ENCODE results near the gene FKBP10. TPM values are rescaled to one million over a fixed set of nuclear protein-coding genes. Genes with fewer than 3 reads are reported as not detected.
A peak's percentile ranks its signal among the peaks of the same experiment; 100 is the strongest.

FKBP10 gene
- total RNA-seq, 1 donor from 2014 or later: 401 TPM

GRCh38 chr17:41794540-41794975, 18.2 kb upstream of the FKBP10 start:
- no peak for TF ChIP-seq CTCF (IDR thresholded peaks at IDR 0.05; ENCODE audit: unreplicated experiment)
- no peak for DNase-seq (ENCODE audit: low spot score in 2 of 2, unreplicated experiment in 2 of 2)
- Mint-ChIP-seq H3K9me3 (no peaks in the 10 kb centered on the region), H3K4me1 (peaks cover 29% of the 10 kb centered on the region), H3K27ac (peak overlapping the region; percentile 92), H3K27me3 (ENCODE audit: low read depth) (no peaks in the 10 kb centered on the region), H3K4me3 (no peak overlapping the region), H3K36me3 (no peaks in the 10 kb centered on the region)

GRCh38 chr17:41796121-41796895, 16.5 kb upstream of the FKBP10 start:
- Mint-ChIP-seq H3K36me3 (no peaks in the 10 kb centered on the region), H3K9me3 (no peaks in the 10 kb centered on the region)

DNA sequence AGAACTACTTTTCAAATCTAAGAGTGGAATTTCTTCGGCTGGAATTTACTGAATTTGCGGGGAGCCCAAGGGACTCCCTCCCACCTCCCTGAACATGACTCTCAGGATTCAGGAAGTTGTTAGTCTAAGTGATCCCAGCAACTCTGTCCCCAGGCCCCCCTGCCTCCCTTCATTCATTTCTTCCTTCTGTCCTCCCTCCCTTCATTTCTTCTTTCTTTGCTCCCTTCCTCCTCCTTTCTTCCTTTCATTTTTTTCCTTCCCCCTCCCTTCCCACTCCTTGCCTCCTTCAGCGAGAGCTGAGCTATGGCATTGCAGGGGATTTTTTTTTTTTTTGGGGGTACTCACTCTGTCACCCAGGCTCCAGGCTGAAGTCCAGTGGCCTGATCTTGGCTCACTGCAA, 15.4 kb upstream of the FKBP10 start:
- peak overlapping the region; percentile 34 for H3K27ac Mint-ChIP-seq
- no peak overlapping the region for H3K4me3 Mint-ChIP-seq
- H3K4me1 Mint-ChIP-seq: peaks cover 40% of the 10 kb centered on the region
- H3K36me3 Mint-ChIP-seq: peaks cover 2% of the 10 kb centered on the region
- H3K9me3 Mint-ChIP-seq: no peaks in the 10 kb centered on the region
- no peak for DNase-seq (ENCODE audit: low spot score in 2 of 2, unreplicated experiment in 2 of 2)
- H3K27me3 Mint-ChIP-seq (ENCODE audit: low read depth): no peaks in the 10 kb centered on the region
- TF ChIP-seq CTCF (IDR thresholded peaks at IDR 0.05; ENCODE audit: unreplicated experiment): no peak

More at GRCh38 chr17:41796121-41796895, 16.5 kb upstream of the FKBP10 start:
- Mint-ChIP-seq H3K27me3 (ENCODE audit: low read depth) (no peaks in the 10 kb centered on the region), H3K4me3 (no peak overlapping the region), H3K4me1 (peaks cover 41% of the 10 kb centered on the region), H3K27ac (peak overlapping the region; percentile 67)
- no peak for DNase-seq (ENCODE audit: low spot score in 2 of 2, unreplicated experiment in 2 of 2)
- no peak for TF ChIP-seq CTCF (IDR thresholded peaks at IDR 0.05; ENCODE audit: unreplicated experiment)

DNA sequence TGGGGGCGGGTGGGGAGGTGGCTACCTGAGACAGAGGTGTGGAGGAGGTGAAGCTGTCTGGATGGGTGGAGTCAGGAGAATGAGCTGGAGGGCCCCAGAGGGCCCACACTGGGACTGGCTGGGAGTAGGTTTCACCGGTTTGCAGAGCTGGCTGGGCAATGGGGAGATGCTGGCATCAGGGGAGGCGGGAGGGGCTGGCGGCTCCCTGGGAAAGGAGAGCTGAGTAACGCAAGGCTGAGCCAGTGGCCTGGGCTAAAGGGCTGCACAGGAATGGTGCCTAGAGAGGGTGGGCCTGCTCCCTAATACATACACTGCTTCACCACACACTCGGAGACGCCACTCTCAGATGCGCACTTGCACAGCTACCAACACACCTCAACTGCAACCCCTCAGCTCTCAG, 13.4 kb upstream of the FKBP10 start:
- no peaks in the 10 kb centered on the region for H3K9me3 Mint-ChIP-seq
- peaks cover 4% of the 10 kb centered on the region for H3K36me3 Mint-ChIP-seq
- H3K27ac Mint-ChIP-seq: peak overlapping the region; percentile 68
- TF ChIP-seq CTCF (IDR thresholded peaks at IDR 0.05; ENCODE audit: unreplicated experiment): no peak
- H3K4me1 Mint-ChIP-seq: peaks cover 21% of the 10 kb centered on the region
- no peak for DNase-seq (ENCODE audit: low spot score in 2 of 2, unreplicated experiment in 2 of 2)
- no peaks in the 10 kb centered on the region for H3K27me3 Mint-ChIP-seq (ENCODE audit: low read depth)
- no peak overlapping the region for H3K4me3 Mint-ChIP-seq

DNA sequence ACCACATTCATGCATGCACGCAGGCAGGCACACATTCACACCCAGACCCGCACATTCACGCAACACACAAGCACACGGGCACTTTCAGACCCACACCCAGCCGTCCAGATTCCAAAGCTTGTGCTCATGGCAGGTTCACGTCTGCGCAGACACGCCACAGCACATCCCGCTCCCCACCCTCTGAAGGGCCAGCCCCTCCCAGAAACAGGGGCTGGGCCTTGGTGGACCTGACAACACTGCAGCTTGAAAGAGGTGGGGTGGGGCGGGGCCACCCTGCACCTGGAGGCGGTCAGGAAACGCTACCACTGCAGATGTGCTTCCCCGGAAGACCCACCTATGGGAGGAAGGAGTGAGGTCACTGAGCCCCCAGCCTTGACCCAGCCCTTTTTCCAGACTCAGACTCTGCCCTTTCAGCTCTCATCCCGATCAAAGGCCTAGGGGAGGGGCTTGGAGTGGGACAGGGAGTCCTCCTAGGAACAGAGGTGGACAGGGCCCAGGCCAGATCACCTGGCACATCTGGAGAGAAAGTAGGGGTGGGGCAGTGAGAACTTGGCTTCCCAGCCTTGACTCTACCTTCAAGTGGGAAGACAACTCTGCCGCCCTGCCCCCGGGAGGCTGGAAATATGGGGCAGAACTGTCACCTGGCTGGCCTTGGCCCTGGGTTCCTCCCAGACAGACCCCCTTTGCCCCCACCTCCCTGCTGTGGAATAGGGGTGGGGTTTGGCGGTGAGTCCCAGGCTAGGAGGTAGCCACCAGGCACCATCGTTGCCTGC, 12.0 kb upstream of the FKBP10 start:
- Mint-ChIP-seq H3K27ac (peak overlapping the region; percentile 94), H3K4me3 (peak overlapping the region; percentile 51), H3K27me3 (ENCODE audit: low read depth) (no peaks in the 10 kb centered on the region), H3K36me3 (peaks cover 8% of the 10 kb centered on the region), H3K9me3 (no peaks in the 10 kb centered on the region), H3K4me1 (peaks cover 20% of the 10 kb centered on the region)
- no peak for TF ChIP-seq CTCF (IDR thresholded peaks at IDR 0.05; ENCODE audit: unreplicated experiment)
- peak; percentile 48 to 67 for DNase-seq (ENCODE audit: low spot score in 2 of 2, unreplicated experiment in 2 of 2)
